ENCODE results near the gene SLC22A16. TPM values are rescaled to one million over a fixed set of nuclear protein-coding genes. Genes with fewer than 3 reads are reported as not detected.

SLC22A16 gene
- total RNA-seq, 1 experiment from 2014 or later: not detected

DNA sequence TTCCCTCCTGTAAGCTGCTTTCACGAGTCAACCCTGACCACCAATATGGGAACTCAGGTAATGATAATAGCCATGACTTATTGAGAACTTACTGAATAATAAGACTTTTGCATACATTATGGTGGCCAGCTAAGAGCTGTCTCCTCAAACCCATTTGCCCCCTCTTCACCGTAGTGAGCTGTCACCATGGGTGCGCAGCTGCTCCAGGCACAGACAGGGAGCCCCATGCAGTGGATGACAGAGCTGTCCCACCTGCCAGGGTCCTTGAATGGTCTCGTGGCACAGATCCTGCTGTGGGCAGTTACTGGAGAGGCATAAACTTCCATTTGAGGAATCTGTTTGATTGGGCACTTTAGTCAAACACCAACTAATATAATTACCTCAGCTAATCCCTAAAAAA is 1.9 kb downstream of the SLC22A16 start (continued):
- TF ChIP-seq, protein P1, sequence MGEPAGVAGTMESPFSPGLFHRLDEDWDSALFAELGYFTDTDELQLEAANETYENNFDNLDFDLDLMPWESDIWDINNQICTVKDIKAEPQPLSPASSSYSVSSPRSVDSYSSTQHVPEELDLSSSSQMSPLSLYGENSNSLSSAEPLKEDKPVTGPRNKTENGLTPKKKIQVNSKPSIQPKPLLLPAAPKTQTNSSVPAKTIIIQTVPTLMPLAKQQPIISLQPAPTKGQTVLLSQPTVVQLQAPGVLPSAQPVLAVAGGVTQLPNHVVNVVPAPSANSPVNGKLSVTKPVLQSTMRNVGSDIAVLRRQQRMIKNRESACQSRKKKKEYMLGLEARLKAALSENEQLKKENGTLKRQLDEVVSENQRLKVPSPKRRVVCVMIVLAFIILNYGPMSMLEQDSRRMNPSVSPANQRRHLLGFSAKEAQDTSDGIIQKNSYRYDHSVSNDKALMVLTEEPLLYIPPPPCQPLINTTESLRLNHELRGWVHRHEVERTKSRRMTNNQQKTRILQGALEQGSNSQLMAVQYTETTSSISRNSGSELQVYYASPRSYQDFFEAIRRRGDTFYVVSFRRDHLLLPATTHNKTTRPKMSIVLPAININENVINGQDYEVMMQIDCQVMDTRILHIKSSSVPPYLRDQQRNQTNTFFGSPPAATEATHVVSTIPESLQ (CRISPR knock-in tag; IDR thresholded peaks at IDR 0.05): no peak
- TF ChIP-seq ZNF416 (CRISPR knock-in tag; IDR thresholded peaks at IDR 0.05) (no peak), HMGA2 (CRISPR knock-in tag; IDR thresholded peaks at IDR 0.05) (no peak), FOXK1 (CRISPR knock-in tag; IDR thresholded peaks at IDR 0.05) (no peak), JUN (CRISPR knock-in tag; IDR thresholded peaks at IDR 0.05) (no peak), ZNF396 (CRISPR knock-in tag; IDR thresholded peaks at IDR 0.05; ENCODE audit: borderline replicate concordance) (no peak)
- TF ChIP-seq, protein P2, sequence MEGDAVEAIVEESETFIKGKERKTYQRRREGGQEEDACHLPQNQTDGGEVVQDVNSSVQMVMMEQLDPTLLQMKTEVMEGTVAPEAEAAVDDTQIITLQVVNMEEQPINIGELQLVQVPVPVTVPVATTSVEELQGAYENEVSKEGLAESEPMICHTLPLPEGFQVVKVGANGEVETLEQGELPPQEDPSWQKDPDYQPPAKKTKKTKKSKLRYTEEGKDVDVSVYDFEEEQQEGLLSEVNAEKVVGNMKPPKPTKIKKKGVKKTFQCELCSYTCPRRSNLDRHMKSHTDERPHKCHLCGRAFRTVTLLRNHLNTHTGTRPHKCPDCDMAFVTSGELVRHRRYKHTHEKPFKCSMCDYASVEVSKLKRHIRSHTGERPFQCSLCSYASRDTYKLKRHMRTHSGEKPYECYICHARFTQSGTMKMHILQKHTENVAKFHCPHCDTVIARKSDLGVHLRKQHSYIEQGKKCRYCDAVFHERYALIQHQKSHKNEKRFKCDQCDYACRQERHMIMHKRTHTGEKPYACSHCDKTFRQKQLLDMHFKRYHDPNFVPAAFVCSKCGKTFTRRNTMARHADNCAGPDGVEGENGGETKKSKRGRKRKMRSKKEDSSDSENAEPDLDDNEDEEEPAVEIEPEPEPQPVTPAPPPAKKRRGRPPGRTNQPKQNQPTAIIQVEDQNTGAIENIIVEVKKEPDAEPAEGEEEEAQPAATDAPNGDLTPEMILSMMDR (IDR thresholded peaks at IDR 0.05): no peak

DNA sequence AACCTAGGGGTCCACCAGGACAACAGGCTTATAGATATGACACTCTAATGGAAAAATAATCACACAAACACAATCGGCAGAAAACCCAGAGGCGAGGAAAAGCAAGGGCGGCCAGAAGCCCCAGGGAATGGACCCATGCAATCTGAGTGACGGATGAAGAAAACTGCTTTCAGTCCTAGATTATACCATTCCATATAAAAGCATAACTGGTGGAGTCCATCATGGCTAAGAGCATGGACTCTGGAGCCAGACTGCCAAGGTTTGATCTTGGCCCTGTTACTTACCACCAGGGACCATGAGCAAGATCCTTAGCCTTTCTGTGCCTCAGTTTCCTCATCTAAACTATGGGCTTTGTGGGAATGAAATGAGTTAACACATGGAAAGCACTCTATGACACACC is 3.7 kb downstream of the SLC22A16 start:
- Mint-ChIP-seq H3K27ac (no peak overlapping the region), H3K36me3 (peaks cover 5% of the 10 kb centered on the region), H3K4me3 (no peak overlapping the region), H3K9me3 (peaks cover 13% of the 10 kb centered on the region), H3K27me3 (ENCODE audit: low read depth) (peaks cover 35% of the 10 kb centered on the region), H3K4me1 (no peaks in the 10 kb centered on the region)
- ChIA-PET CTCF (no interaction called here), POLR2A (no interaction called here)
- DNase-seq (ENCODE audit: low spot score) (no peak), ATAC-seq (no peak)
- TF ChIP-seq, protein P3, sequence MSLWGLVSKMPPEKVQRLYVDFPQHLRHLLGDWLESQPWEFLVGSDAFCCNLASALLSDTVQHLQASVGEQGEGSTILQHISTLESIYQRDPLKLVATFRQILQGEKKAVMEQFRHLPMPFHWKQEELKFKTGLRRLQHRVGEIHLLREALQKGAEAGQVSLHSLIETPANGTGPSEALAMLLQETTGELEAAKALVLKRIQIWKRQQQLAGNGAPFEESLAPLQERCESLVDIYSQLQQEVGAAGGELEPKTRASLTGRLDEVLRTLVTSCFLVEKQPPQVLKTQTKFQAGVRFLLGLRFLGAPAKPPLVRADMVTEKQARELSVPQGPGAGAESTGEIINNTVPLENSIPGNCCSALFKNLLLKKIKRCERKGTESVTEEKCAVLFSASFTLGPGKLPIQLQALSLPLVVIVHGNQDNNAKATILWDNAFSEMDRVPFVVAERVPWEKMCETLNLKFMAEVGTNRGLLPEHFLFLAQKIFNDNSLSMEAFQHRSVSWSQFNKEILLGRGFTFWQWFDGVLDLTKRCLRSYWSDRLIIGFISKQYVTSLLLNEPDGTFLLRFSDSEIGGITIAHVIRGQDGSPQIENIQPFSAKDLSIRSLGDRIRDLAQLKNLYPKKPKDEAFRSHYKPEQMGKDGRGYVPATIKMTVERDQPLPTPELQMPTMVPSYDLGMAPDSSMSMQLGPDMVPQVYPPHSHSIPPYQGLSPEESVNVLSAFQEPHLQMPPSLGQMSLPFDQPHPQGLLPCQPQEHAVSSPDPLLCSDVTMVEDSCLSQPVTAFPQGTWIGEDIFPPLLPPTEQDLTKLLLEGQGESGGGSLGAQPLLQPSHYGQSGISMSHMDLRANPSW (CRISPR knock-in tag; conservative IDR thresholded peaks at IDR 0.05; ENCODE audit: low read depth): no peak
- TF ChIP-seq, protein P1 (CRISPR knock-in tag; IDR thresholded peaks at IDR 0.05): no peak
- TF ChIP-seq SOX15 (CRISPR knock-in tag; IDR thresholded peaks at IDR 0.05): no peak
- no peak for TF ChIP-seq ZBTB21 (CRISPR knock-in tag; IDR thresholded peaks at IDR 0.05; ENCODE audit: borderline replicate concordance)
- TF ChIP-seq TEAD1 (CRISPR knock-in tag; IDR thresholded peaks at IDR 0.05): no peak
- TF ChIP-seq TP53 (CRISPR knock-in tag; IDR thresholded peaks at IDR 0.05): no peak
- TF ChIP-seq, protein P4, sequence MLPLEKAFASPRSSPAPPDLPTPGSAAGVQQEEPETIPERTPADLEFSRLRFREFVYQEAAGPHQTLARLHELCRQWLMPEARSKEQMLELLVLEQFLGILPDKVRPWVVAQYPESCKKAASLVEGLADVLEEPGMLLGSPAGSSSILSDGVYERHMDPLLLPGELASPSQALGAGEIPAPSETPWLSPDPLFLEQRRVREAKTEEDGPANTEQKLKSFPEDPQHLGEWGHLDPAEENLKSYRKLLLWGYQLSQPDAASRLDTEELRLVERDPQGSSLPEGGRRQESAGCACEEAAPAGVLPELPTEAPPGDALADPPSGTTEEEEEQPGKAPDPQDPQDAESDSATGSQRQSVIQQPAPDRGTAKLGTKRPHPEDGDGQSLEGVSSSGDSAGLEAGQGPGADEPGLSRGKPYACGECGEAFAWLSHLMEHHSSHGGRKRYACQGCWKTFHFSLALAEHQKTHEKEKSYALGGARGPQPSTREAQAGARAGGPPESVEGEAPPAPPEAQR (CRISPR knock-in tag; IDR thresholded peaks at IDR 0.05): no peak
- TF ChIP-seq, protein P5, sequence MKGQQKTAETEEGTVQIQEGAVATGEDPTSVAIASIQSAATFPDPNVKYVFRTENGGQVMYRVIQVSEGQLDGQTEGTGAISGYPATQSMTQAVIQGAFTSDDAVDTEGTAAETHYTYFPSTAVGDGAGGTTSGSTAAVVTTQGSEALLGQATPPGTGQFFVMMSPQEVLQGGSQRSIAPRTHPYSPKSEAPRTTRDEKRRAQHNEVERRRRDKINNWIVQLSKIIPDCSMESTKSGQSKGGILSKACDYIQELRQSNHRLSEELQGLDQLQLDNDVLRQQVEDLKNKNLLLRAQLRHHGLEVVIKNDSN (CRISPR knock-in tag; IDR thresholded peaks at IDR 0.05): no peak
- no peak for TF ChIP-seq CREB1 (CRISPR knock-in tag; IDR thresholded peaks at IDR 0.05)
- TF ChIP-seq NR3C1 (CRISPR knock-in tag; conservative IDR thresholded peaks at IDR 0.05; ENCODE audit: low read depth): no peak
- TF ChIP-seq RORB (CRISPR knock-in tag; IDR thresholded peaks at IDR 0.05): no peak
- TF ChIP-seq ZNF317 (CRISPR knock-in tag; IDR thresholded peaks at IDR 0.05; ENCODE audit: borderline replicate concordance, low read depth): no peak
- no peak for TF ChIP-seq FOXJ3 (CRISPR knock-in tag; IDR thresholded peaks at IDR 0.05; ENCODE audit: borderline replicate concordance)
- TF ChIP-seq, protein P6, sequence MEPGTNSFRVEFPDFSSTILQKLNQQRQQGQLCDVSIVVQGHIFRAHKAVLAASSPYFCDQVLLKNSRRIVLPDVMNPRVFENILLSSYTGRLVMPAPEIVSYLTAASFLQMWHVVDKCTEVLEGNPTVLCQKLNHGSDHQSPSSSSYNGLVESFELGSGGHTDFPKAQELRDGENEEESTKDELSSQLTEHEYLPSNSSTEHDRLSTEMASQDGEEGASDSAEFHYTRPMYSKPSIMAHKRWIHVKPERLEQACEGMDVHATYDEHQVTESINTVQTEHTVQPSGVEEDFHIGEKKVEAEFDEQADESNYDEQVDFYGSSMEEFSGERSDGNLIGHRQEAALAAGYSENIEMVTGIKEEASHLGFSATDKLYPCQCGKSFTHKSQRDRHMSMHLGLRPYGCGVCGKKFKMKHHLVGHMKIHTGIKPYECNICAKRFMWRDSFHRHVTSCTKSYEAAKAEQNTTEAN (CRISPR knock-in tag; IDR thresholded peaks at IDR 0.05): no peak
- TF ChIP-seq, protein P7, sequence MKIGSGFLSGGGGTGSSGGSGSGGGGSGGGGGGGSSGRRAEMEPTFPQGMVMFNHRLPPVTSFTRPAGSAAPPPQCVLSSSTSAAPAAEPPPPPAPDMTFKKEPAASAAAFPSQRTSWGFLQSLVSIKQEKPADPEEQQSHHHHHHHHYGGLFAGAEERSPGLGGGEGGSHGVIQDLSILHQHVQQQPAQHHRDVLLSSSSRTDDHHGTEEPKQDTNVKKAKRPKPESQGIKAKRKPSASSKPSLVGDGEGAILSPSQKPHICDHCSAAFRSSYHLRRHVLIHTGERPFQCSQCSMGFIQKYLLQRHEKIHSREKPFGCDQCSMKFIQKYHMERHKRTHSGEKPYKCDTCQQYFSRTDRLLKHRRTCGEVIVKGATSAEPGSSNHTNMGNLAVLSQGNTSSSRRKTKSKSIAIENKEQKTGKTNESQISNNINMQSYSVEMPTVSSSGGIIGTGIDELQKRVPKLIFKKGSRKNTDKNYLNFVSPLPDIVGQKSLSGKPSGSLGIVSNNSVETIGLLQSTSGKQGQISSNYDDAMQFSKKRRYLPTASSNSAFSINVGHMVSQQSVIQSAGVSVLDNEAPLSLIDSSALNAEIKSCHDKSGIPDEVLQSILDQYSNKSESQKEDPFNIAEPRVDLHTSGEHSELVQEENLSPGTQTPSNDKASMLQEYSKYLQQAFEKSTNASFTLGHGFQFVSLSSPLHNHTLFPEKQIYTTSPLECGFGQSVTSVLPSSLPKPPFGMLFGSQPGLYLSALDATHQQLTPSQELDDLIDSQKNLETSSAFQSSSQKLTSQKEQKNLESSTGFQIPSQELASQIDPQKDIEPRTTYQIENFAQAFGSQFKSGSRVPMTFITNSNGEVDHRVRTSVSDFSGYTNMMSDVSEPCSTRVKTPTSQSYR (CRISPR knock-in tag; IDR thresholded peaks at IDR 0.05): no peak
- TF ChIP-seq ZNF219 (CRISPR knock-in tag; IDR thresholded peaks at IDR 0.05; ENCODE audit: borderline replicate concordance): no peak
- no peak for TF ChIP-seq NR1H2 (CRISPR knock-in tag; IDR thresholded peaks at IDR 0.05)
